ENCODE data around the gene CYP4F11.
"Not testable (repeated sequence)": the region's sequence is repeated elsewhere in the genome, so short reads cannot be mapped to it uniquely, and the experiment has no call there.

Gene CYP4F11

GRCh38 chr19:15972043-15972442 is 37.7 kb upstream of the CYP4F11 start:
- not testable (repeated sequence) for H3K23ac ChIP-seq (ENCODE audit: low read length); H3K27ac ChIP-seq (ENCODE audit: low read depth, low read length); H4K8ac ChIP-seq (ENCODE audit: low read depth, low read length); H3K4ac ChIP-seq (ENCODE audit: low read depth, low read length); H2BK15ac ChIP-seq (replicated peaks; ENCODE audit: low read depth); H3K4me1 ChIP-seq (ENCODE audit: control insufficient read depth, low read depth, low read length); DNase-seq; H3K18ac ChIP-seq (ENCODE audit: low read length); H3K4me3 ChIP-seq (ENCODE audit: low read length); H3K79me1 ChIP-seq (ENCODE audit: low read length); H3K36me3 ChIP-seq (ENCODE audit: control insufficient read depth, insufficient read depth, low read length); H3K27me3 ChIP-seq (ENCODE audit: insufficient read depth, low read length, poor library complexity); H4K5ac ChIP-seq (ENCODE audit: low read length); H2BK5ac ChIP-seq (ENCODE audit: low read length); H3K9ac ChIP-seq (ENCODE audit: low read length); H2BK120ac ChIP-seq (ENCODE audit: low read depth, low read length); H3K56ac ChIP-seq (ENCODE audit: low read length); H3K4me2 ChIP-seq (ENCODE audit: low read length); H2AK5ac ChIP-seq (ENCODE audit: low read length); H3K79me2 ChIP-seq (ENCODE audit: control insufficient read depth, insufficient read depth, low read length)

- no peak overlapping the region for H3K27ac ChIP-seq (ENCODE audit: low read depth, low read length)
- no CpG with 5 or more reads among the region's 5 CpGs for WGBS (ENCODE audit: extremely low coverage, insufficient coverage, low lambda C conversion rate)
- no peak overlapping the region for H3K18ac ChIP-seq (ENCODE audit: low read length)
- no peak overlapping the region for H2BK15ac ChIP-seq (replicated peaks; ENCODE audit: low read depth)
- H3K79me2 ChIP-seq (ENCODE audit: control insufficient read depth, insufficient read depth, low read length): no peaks in the 10 kb centered on the region
- no peak overlapping the region for H3K9ac ChIP-seq (ENCODE audit: low read length)
- H3K79me1 ChIP-seq (ENCODE audit: low read length): no peaks in the 10 kb centered on the region
- no peaks in the 10 kb centered on the region for H3K27me3 ChIP-seq (ENCODE audit: insufficient read depth, low read length, poor library complexity)
- H3K4me3 ChIP-seq (ENCODE audit: low read length): no peak overlapping the region
- no peak for DNase-seq
- H3K56ac ChIP-seq (ENCODE audit: low read length): no peak overlapping the region
- no peak overlapping the region for H2AK5ac ChIP-seq (ENCODE audit: low read length)
- H3K4me2 ChIP-seq (ENCODE audit: low read length): no peak overlapping the region
- H2BK5ac ChIP-seq (ENCODE audit: low read length): no peak overlapping the region
- no peak overlapping the region for H3K23ac ChIP-seq (ENCODE audit: low read length)
- H3K4me1 ChIP-seq (ENCODE audit: control insufficient read depth, low read depth, low read length): no peaks in the 10 kb centered on the region
- H2BK120ac ChIP-seq (ENCODE audit: low read depth, low read length): no peak overlapping the region
- no peak overlapping the region for H4K8ac ChIP-seq (ENCODE audit: low read depth, low read length)
- no peaks in the 10 kb centered on the region for H3K36me3 ChIP-seq (ENCODE audit: control insufficient read depth, insufficient read depth, low read length)
- H4K5ac ChIP-seq (ENCODE audit: low read length): no peak overlapping the region
- no peak overlapping the region for H3K4ac ChIP-seq (ENCODE audit: low read depth, low read length)
These were observed 37.0 kb upstream of the CYP4F11 start for GRCh38 chr19:15971224-15971780.

- Histone ChIP-seq H2BK5ac (ENCODE audit: low read length) (no peak overlapping the region), H3K79me2 (ENCODE audit: control insufficient read depth, insufficient read depth, low read length) (no peaks in the 10 kb centered on the region), H3K9ac (ENCODE audit: low read length) (no peak overlapping the region), H2BK120ac (ENCODE audit: low read depth, low read length) (no peak overlapping the region), H2AK5ac (ENCODE audit: low read length) (no peak overlapping the region), H3K27me3 (ENCODE audit: insufficient read depth, low read length, poor library complexity) (no peaks in the 10 kb centered on the region), H3K4ac (ENCODE audit: low read depth, low read length) (no peak overlapping the region), H3K4me1 (ENCODE audit: control insufficient read depth, low read depth, low read length) (no peaks in the 10 kb centered on the region), H4K5ac (ENCODE audit: low read length) (no peak overlapping the region), H4K8ac (ENCODE audit: low read depth, low read length) (no peak overlapping the region), H3K23ac (ENCODE audit: low read length) (no peak overlapping the region), H3K4me2 (ENCODE audit: low read length) (no peak overlapping the region), H3K79me1 (ENCODE audit: low read length) (no peaks in the 10 kb centered on the region), H3K56ac (ENCODE audit: low read length) (no peak overlapping the region), H3K27ac (ENCODE audit: low read depth, low read length) (no peak overlapping the region), H2BK15ac (replicated peaks; ENCODE audit: low read depth) (no peak overlapping the region), H3K18ac (ENCODE audit: low read length) (no peak overlapping the region), H3K4me3 (ENCODE audit: low read length) (no peak overlapping the region), H3K36me3 (ENCODE audit: control insufficient read depth, insufficient read depth, low read length) (no peaks in the 10 kb centered on the region)
- WGBS (ENCODE audit: extremely low coverage, insufficient coverage, low lambda C conversion rate): no CpG with 5 or more reads among the region's 2 CpGs
- no peak for DNase-seq
These were observed 29.9 kb upstream of the CYP4F11 start for GRCh38 chr19:15964231-15964630.

DNA sequence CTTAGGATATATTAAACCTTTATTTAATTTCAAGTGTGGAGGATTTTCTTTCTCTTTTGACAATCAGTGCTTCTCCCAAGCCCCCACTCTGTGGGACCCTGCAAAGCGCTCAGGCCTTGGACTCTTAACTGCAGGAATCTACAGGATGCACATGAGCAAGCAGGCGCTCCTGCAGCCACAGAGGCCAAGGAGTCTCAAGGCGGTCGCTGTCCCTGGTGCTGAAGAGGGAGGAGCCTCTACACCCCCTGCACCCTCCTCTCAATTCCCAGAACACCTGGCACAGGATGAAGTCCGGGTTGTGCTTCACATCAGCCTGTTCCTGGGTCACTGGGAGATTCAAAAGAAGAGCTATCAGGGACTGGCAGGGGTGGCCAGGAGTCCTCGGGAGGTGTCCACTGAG is 28.0 kb upstream of the CYP4F11 start:
- no peak overlapping the region for H2BK5ac ChIP-seq (ENCODE audit: low read length)
- H3K36me3 ChIP-seq (ENCODE audit: control insufficient read depth, insufficient read depth, low read length): no peaks in the 10 kb centered on the region
- H3K4me2 ChIP-seq (ENCODE audit: low read length): no peak overlapping the region
- no peak overlapping the region for H4K8ac ChIP-seq (ENCODE audit: low read depth, low read length)
- no peaks in the 10 kb centered on the region for H3K79me2 ChIP-seq (ENCODE audit: control insufficient read depth, insufficient read depth, low read length)
- H3K4me1 ChIP-seq (ENCODE audit: control insufficient read depth, low read depth, low read length): no peaks in the 10 kb centered on the region
- H3K9ac ChIP-seq (ENCODE audit: low read length): no peak overlapping the region
- no peak overlapping the region for H3K4ac ChIP-seq (ENCODE audit: low read depth, low read length)
- no peak overlapping the region for H3K23ac ChIP-seq (ENCODE audit: low read length)
- H2BK15ac ChIP-seq (replicated peaks; ENCODE audit: low read depth): no peak overlapping the region
- H3K27ac ChIP-seq (ENCODE audit: low read depth, low read length): no peak overlapping the region
- H3K27me3 ChIP-seq (ENCODE audit: insufficient read depth, low read length, poor library complexity): no peaks in the 10 kb centered on the region
- H3K4me3 ChIP-seq (ENCODE audit: low read length): no peak overlapping the region
- no peaks in the 10 kb centered on the region for H3K79me1 ChIP-seq (ENCODE audit: low read length)
- no peak overlapping the region for H3K18ac ChIP-seq (ENCODE audit: low read length)
- no CpG with 5 or more reads among the region's 6 CpGs for WGBS (ENCODE audit: extremely low coverage, insufficient coverage, low lambda C conversion rate)
- DNase-seq: no peak
- H2BK120ac ChIP-seq (ENCODE audit: low read depth, low read length): no peak overlapping the region
- no peak overlapping the region for H4K5ac ChIP-seq (ENCODE audit: low read length)
- H2AK5ac ChIP-seq (ENCODE audit: low read length): no peak overlapping the region
- no peak overlapping the region for H3K56ac ChIP-seq (ENCODE audit: low read length)

GRCh38 chr19:15954820-15955219 is 20.5 kb upstream of the CYP4F11 start:
- Histone ChIP-seq H4K8ac (ENCODE audit: low read depth, low read length) (no peak overlapping the region), H3K4me1 (ENCODE audit: control insufficient read depth, low read depth, low read length) (no peaks in the 10 kb centered on the region), H3K9ac (ENCODE audit: low read length) (no peak overlapping the region), H3K23ac (ENCODE audit: low read length) (no peak overlapping the region), H4K5ac (ENCODE audit: low read length) (no peak overlapping the region), H3K27me3 (ENCODE audit: insufficient read depth, low read length, poor library complexity) (no peaks in the 10 kb centered on the region), H2BK15ac (replicated peaks; ENCODE audit: low read depth) (no peak overlapping the region), H3K36me3 (ENCODE audit: control insufficient read depth, insufficient read depth, low read length) (no peaks in the 10 kb centered on the region), H3K79me1 (ENCODE audit: low read length) (no peaks in the 10 kb centered on the region), H3K56ac (ENCODE audit: low read length) (no peak overlapping the region), H3K79me2 (ENCODE audit: control insufficient read depth, insufficient read depth, low read length) (no peaks in the 10 kb centered on the region), H3K4ac (ENCODE audit: low read depth, low read length) (no peak overlapping the region), H2BK120ac (ENCODE audit: low read depth, low read length) (no peak overlapping the region), H3K4me3 (ENCODE audit: low read length) (no peak overlapping the region), H2AK5ac (ENCODE audit: low read length) (no peak overlapping the region), H3K18ac (ENCODE audit: low read length) (no peak overlapping the region), H2BK5ac (ENCODE audit: low read length) (no peak overlapping the region), H3K4me2 (ENCODE audit: low read length) (no peak overlapping the region), H3K27ac (ENCODE audit: low read depth, low read length) (no peak overlapping the region)
- no peak for DNase-seq
- no CpG with 5 or more reads among the region's 6 CpGs for WGBS (ENCODE audit: extremely low coverage, insufficient coverage, low lambda C conversion rate)

DNA sequence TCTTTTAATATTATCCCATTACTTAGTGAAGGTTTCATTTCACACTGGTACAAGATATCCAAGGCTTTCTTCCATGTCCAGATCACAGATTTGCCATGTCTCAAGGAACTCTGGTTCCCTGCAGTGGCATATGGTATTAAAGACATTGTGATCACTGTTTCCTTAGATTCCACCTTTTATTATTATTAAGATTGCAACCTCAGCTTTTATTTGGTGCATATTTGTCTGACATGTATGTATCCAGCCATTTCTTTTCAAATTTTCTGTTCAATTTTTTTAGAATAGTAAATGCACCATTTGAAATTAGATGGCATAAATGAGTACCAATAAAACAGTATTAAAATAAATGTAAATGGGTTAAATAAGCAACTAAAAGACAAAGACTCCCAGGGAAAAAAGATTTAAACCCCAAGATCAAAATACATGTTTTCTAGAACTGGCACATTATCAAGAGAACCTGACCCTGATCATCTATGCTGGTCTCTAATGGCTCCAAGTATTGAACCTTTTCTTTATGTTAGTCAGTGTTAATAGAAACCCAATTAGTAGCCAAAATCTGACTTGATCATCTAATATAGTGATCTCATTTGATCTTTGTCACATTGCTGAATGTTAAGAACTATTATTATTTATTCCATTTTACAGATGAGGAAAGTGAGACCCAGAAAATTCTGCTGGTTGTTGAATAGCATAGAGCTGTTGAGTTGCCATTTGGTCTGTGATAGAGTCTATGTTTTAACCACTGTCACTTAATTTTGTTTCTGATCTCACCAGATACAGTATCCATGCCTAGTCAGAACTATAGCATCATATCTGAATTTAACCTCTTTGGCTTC is 14.1 kb upstream of the CYP4F11 start, which contains the start of gene OR10H4:
Gene OR10H4 (plus strand): TSS at position 786 of the 836 bp plus-strand sequence. CDS start 0 bp downstream, at position 786.
- H2BK15ac ChIP-seq (replicated peaks; ENCODE audit: low read depth): no peak within 1 kb of the TSS
- no peak within 1 kb of the TSS for H3K4me2 ChIP-seq (ENCODE audit: low read length)
- no peak within 1 kb of the TSS for H2BK120ac ChIP-seq (ENCODE audit: low read depth, low read length)
- no peak within 1 kb of the TSS for H3K4me3 ChIP-seq (ENCODE audit: low read length)
- no peak within 1 kb of the TSS for H2AK5ac ChIP-seq (ENCODE audit: low read length)
- no peak for DNase-seq
- H3K18ac ChIP-seq (ENCODE audit: low read length): no peak within 1 kb of the TSS
- no peaks in the 10 kb centered on the region for H3K79me2 ChIP-seq (ENCODE audit: control insufficient read depth, insufficient read depth, low read length)
- H3K27ac ChIP-seq (ENCODE audit: low read depth, low read length): no peak within 1 kb of the TSS
- no peaks in the 10 kb centered on the region for H3K36me3 ChIP-seq (ENCODE audit: control insufficient read depth, insufficient read depth, low read length)
- no peak within 1 kb of the TSS for H2BK5ac ChIP-seq (ENCODE audit: low read length)
- H3K4ac ChIP-seq (ENCODE audit: low read depth, low read length): no peak within 1 kb of the TSS
- H3K4me1 ChIP-seq (ENCODE audit: control insufficient read depth, low read depth, low read length): no peaks in the 10 kb centered on the region
- H4K8ac ChIP-seq (ENCODE audit: low read depth, low read length): no peak within 1 kb of the TSS
- no peak within 1 kb of the TSS for H3K23ac ChIP-seq (ENCODE audit: low read length)
- H4K5ac ChIP-seq (ENCODE audit: low read length): no peak within 1 kb of the TSS
- no peak within 1 kb of the TSS for H3K56ac ChIP-seq (ENCODE audit: low read length)
- no peak within 1 kb of the TSS for H3K9ac ChIP-seq (ENCODE audit: low read length)
- H3K79me1 ChIP-seq (ENCODE audit: low read length): no peaks in the 10 kb centered on the region
- H3K27me3 ChIP-seq (ENCODE audit: insufficient read depth, low read length, poor library complexity): no peaks in the 10 kb centered on the region
